ENCODE data around the gene AARS2. TPM values are rescaled to one million over a fixed set of nuclear protein-coding genes. Genes with fewer than 3 reads are reported as not detected.

Gene AARS2
- total RNA-seq, 1 experiment from 2014 or later, result 21.7 TPM

DNA sequence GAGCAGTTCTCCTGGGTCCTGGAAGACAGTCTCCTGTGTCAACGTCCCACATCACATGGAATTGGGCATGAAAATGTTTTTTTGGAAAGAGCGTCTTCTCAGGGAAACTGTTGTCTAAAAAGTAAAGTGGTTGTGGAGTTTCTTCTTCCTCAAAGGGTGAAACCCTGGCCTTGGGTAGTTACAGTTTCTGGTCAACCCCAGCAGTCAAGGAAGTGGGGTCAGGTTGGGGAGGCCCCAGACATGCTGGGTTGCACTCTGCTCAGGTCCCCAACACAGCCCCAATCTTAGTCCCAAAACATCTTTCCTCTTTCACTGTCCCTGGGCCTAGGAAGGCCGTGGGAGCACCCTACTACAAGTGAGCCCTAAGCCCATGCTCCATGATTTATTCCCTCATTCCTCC is 46.8 kb downstream of the AARS2 start:
- peaks cover 7% of the 10 kb centered on the region; the same call in 1 of the 2 replicates for H3K27me3 ChIP-seq (ENCODE audit: insufficient read depth, low read length)
- no peak overlapping the region for H3K4me2 ChIP-seq (ENCODE audit: insufficient read depth, insufficient read length, low read length)
- no peak overlapping the region for H2BK20ac ChIP-seq (ENCODE audit: low read depth, low read length, poor library complexity, severe bottlenecking)
- H3K14ac ChIP-seq (ENCODE audit: insufficient read depth, low read length), result no peak overlapping the region
- no peak overlapping the region for H3K27ac ChIP-seq (ENCODE audit: insufficient read length, low read depth, low read length)
- no peak for DNase-seq
- no peak overlapping the region for H2BK15ac ChIP-seq (ENCODE audit: low read depth, low read length)
- peaks cover 9% of the 10 kb centered on the region; the same call in 1 of the 2 replicates for H3K4me1 ChIP-seq (ENCODE audit: insufficient read depth, low read length)
- H3K9ac ChIP-seq (ENCODE audit: extremely low read depth, insufficient read length, low read length), result no peak overlapping the region
- TF ChIP-seq, protein P1, sequence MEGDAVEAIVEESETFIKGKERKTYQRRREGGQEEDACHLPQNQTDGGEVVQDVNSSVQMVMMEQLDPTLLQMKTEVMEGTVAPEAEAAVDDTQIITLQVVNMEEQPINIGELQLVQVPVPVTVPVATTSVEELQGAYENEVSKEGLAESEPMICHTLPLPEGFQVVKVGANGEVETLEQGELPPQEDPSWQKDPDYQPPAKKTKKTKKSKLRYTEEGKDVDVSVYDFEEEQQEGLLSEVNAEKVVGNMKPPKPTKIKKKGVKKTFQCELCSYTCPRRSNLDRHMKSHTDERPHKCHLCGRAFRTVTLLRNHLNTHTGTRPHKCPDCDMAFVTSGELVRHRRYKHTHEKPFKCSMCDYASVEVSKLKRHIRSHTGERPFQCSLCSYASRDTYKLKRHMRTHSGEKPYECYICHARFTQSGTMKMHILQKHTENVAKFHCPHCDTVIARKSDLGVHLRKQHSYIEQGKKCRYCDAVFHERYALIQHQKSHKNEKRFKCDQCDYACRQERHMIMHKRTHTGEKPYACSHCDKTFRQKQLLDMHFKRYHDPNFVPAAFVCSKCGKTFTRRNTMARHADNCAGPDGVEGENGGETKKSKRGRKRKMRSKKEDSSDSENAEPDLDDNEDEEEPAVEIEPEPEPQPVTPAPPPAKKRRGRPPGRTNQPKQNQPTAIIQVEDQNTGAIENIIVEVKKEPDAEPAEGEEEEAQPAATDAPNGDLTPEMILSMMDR (conservative IDR thresholded peaks at IDR 0.05), result no peak
- H2BK12ac ChIP-seq (ENCODE audit: insufficient read length, low read depth, low read length), result no peak overlapping the region
- H2BK5ac ChIP-seq (ENCODE audit: insufficient read length, low read length), result no peak overlapping the region
- Mint-ChIP-seq H3K4me3 (peak overlapping the region; percentile 25 to 88; a peak in 4 of 5 replicates), H3K27me3 (ENCODE audit: low read depth) (peaks cover 23% of the 10 kb centered on the region), H3K4me1 (peaks cover 42 to 53% of the 10 kb centered on the region in 2 experiments), H3K9me3 (no peaks in the 10 kb centered on the region; a peak in 1 of 5 replicates), H3K27ac (peak overlapping the region in 1 of 3 experiments; percentile 40; a peak in 1 of 7 replicates), H3K36me3 (ENCODE audit: insufficient read depth in 1 of 3, low read depth in 3 of 3) (no peaks in the 10 kb centered on the region; a peak in 1 of 7 replicates)
- H3K79me2 ChIP-seq (ENCODE audit: insufficient read depth, low read length), result no peaks in the 10 kb centered on the region
- no peaks in the 10 kb centered on the region for H3K79me1 ChIP-seq (ENCODE audit: insufficient read depth, low read depth, low read length, poor library complexity, severe bottlenecking)
- H4K8ac ChIP-seq (replicated peaks; ENCODE audit: insufficient read length, low read depth, low read length), result no peak overlapping the region
- no peak overlapping the region for H3K23ac ChIP-seq (ENCODE audit: insufficient read length, low read depth, low read length)
- H2AFZ ChIP-seq (ENCODE audit: low read length), result no peak overlapping the region
- H4K20me1 ChIP-seq (ENCODE audit: control insufficient read depth, insufficient read depth, insufficient read length), result no peaks in the 10 kb centered on the region
- H3T11ph ChIP-seq (ENCODE audit: low read length), result no peak overlapping the region
- H3K23me2 ChIP-seq (ENCODE audit: insufficient read length, low read depth, low read length, poor library complexity, severe bottlenecking), result peaks cover 20% of the 10 kb centered on the region
- H4K91ac ChIP-seq (ENCODE audit: insufficient read length, low read depth, low read length), result no peak overlapping the region
- no peak overlapping the region for H2BK120ac ChIP-seq (ENCODE audit: low read depth, low read length, poor library complexity, severe bottlenecking)
- no peak overlapping the region for H4K5ac ChIP-seq (ENCODE audit: insufficient read length, low read depth, low read length)
- H3K56ac ChIP-seq (ENCODE audit: insufficient read length, low read depth, low read length), result no peak overlapping the region
- H3K18ac ChIP-seq (ENCODE audit: insufficient read length, low read depth, low read length), result no peak overlapping the region
- no CpG with 5 or more reads among the region's 3 CpGs for WGBS (ENCODE audit: extremely low coverage, insufficient read length, low lambda C conversion rate)
- H2AK5ac ChIP-seq (ENCODE audit: insufficient read length, low read length), result no peak overlapping the region
- H3K4ac ChIP-seq (ENCODE audit: low read depth, low read length), result no peak overlapping the region
- H3K9me3 ChIP-seq (ENCODE audit: control insufficient read depth, low read depth, low read length), result no peaks in the 10 kb centered on the region

All from H9 (cell line).